NT2/D1 (cell line): ENCODE results near the gene TRIM14.

Source experiments
- SUZ12 ChIP-seq: IDR thresholded peaks from 2 replicates; pipeline ENCODE4 v1.6.1; 2011; ENCODE audit not compliant: insufficient read length, insufficient read depth; ENCODE audit errors: extremely low read depth
- YY1 ChIP-seq: IDR thresholded peaks from 2 replicates; pipeline ENCODE4 v1.6.1; 2011; ENCODE audit not compliant: insufficient read length, insufficient read depth

- TF ChIP-seq YY1: no peak
- TF ChIP-seq SUZ12: no peak
Measured at GRCh38 chr9:98154678-98155077, 35.7 kb upstream of the TRIM14 start.
